Measurements from ENCODE around the gene RPS8.
"Not testable (repeated sequence)": the region's sequence is repeated elsewhere in the genome, so short reads cannot be mapped to it uniquely, and the experiment has no call there.

The RPS8 gene

GRCh38 chr1:44780583-44781121, 5.3 kb downstream of the RPS8 start:
- no peak for DNase-seq (ENCODE audit: low read depth)

DNA sequence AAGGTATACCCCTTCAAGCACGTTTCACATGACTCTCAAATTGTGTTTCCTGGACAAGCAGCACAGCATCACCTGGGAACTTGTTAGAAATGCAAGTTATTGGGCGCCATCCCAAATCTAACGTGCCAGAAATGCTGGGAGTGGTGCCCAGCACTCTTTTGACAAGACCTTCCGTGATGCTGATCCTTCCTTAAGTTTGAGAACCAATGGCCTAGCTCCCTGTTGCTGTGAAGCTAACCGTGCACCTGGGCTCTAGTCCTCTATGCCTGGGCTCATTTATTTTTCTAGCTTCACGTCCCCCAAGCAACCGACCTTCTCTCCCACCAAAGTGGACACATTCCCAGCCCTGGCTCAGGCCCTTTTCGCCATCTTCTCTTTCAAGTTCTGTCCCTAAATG, 8.4 kb downstream of the RPS8 start:
- DNase-seq (ENCODE audit: low read depth) = no peak

- no peak for DNase-seq (ENCODE audit: low read depth)
These were observed 9.0 kb downstream of the RPS8 start for GRCh38 chr1:44784094-44785028.

GRCh38 chr1:44785029-44785380, 9.7 kb downstream of the RPS8 start:
- DNase-seq (ENCODE audit: low read depth) = no peak

DNA sequence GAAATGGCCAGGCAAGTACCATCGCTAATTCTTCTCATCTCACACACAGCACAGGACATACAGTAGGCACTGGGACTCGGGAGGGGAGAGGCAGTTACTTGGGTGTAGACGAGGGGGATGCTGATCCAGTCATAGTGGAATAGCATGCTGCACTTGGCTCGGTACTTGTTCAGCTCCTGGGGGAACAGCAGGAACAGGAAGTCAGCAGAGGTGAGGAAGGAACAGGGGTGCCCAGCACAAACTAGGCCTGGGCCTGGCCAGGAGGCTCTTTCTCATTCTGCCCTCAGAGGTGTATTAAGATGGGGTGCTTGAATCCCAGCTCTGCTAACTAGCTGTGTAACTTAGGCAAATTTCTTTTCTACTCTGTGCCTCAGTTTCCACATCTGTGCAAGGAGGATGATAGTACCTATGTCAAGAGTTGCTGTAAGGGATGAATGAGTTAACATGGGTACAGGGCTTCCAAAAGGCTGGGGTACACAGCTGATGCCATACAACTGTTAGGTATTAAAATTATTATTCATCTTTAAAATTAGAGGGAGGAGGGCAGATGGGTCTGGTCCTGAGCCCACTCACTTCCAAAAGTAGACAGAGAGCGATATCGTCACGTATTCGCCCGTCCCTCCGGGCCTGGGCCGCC, 10.3 kb downstream of the RPS8 start:
- no peak for DNase-seq (ENCODE audit: low read depth)

- no peak for DNase-seq (ENCODE audit: low read depth)
These were observed 10.9 kb downstream of the RPS8 start for GRCh38 chr1:44786138-44786840.

DNA sequence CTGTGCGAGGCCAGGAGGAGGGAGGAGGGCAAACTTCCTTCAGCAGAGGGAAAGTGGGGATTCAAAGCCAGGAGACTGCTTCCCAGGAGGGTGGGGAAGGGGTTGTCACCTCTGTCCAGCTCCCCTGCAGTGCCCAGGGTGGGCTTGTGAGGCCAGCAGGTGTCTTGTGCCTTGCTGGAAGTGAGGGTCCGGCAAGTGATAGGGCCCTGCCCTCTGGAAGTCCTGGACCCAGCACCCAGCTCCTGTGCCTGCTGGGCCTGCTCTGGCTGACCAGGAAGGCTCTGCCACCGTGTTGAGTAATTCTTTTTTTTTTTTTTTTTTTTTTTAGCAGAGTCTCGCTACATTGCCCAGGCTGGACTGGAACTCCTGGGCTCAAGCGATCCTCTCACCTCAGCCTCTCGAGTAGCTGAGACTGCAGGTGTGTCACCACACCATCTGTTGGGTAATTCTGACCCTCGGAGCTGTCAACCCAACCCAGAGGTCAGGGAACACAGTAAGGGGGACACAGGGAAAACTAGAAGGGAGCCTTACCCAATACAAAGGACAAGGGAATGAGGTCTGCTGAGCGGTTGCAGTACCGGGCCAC, 11.6 kb downstream of the RPS8 start:
- no peak for DNase-seq (ENCODE audit: low read depth)

DNA sequence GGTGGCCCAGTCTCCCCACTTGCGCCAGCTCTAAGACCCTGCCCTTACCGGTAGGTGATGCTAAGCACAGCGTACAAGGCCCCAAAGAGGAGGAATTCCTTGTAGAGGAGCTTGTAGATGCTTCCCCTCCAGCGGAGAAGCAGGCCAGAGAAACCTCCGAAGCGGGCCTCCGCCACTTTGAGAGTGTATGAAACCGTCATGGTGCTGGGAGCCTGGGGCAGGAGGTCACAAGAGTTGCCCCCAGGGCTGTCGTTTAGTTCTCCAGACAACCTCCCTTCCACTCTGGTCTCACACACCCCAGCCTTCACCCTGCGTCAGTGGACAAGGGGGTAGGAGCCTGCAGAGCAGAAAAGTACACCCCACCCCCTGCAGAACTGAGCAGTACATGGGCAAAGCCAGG, 12.2 kb downstream of the RPS8 start:
- no peak for DNase-seq (ENCODE audit: low read depth)

DNA sequence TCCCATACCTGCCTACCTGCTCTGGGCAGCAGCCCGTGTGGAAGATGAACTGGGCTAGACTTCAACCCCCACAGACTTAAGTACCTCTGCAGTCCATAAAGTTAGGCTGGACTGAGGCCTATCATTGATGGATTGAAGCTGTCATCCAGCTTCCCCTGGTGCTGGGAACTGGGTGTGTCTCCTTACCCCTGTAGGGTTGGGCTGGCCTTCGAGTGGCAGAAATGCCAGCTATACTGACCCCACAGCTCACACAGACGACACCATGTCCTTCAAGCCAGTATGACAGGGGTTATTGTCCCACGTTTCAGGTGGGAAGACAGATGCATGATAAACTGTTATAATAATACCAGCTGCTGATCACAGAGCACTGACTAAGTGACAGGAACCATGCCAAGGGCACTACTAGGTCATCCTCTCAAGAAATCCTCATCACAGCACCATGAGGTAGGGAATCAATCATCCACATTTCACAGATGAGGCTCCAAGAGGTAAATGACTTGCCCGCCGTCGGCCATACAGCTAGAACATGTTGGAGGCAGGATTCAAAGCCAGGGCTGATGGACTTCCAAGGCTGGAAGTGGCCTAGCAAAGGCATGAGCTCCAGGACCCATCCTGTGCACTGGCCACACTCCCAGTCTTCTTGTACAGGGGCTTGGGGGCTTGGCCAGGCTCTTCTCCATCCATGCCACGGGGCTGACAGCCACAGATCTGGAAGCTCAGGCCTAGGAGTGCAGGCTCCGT, 12.9 kb downstream of the RPS8 start, which contains the start of gene BEST4:
BEST4 (minus strand) TSS at position 51 of the 741 bp plus-strand sequence. CDS start 465 bp downstream, outside the sequence.
- no peak for DNase-seq (ENCODE audit: low read depth)

- DNase-seq (ENCODE audit: low read depth) = no peak
These were observed 15.8 kb downstream of the RPS8 start for GRCh38 chr1:44790968-44791801.

DNA sequence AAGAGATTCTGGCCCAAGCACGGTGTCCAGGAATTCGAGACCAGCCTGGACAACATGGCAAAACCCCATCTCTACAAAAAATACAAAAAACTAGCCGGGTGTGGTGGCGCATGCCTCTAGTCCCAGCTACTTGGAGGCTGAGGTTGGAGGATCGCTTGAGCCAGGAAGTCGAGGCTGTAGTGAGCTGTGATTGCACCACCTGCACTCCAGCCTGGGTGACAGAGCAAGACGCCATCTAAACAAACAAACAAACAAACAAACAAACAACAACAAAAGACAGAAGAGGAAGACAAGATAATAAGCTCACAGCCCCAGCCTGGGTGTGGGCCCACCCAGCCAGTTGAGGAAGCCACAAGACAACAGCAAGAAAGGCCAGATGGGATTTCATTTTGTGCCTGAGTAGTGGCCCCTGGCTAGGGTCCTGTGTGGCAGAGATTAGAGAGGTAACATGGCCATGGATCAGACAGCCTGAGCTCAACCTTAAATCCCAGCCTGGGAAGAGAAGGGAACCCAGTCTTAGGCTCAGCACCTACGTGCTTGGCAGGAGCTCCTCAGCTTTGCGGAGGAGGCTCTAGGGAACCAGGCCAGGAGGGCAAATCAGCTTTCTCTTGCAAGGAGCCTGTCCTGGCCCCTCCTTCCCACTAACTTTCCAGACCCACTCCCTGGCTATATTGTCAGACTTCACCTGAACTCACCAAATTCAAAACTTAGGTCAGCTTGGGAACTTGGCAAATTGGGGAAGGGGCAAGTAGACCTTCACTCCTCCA, 17.6 kb downstream of the RPS8 start:
- no peak for DNase-seq (ENCODE audit: low read depth)

GRCh38 chr1:44797886-44798285, 22.5 kb downstream of the RPS8 start:
- not testable (repeated sequence) for DNase-seq (ENCODE audit: low read depth)

- DNase-seq (ENCODE audit: low read depth) = no peak
These were observed 23.4 kb downstream of the RPS8 start for GRCh38 chr1:44798481-44799365.

GRCh38 chr1:44799770-44800584, 24.6 kb downstream of the RPS8 start, which contains the start of gene PLK3:
TSS of gene PLK3 (plus strand) at chr1:44800377. CDS start at chr1:44800464, 87 bp downstream.
- peak; percentile 96 for DNase-seq (ENCODE audit: low read depth)

- DNase-seq (ENCODE audit: low read depth) = no peak
These were observed 26.4 kb downstream of the RPS8 start for GRCh38 chr1:44801491-44802305.

- no peak for DNase-seq (ENCODE audit: low read depth)
These were observed 27.1 kb downstream of the RPS8 start for GRCh38 chr1:44802306-44803061.
